ENCODE measurements around the gene CBFB. TPM values are rescaled to one million over a fixed set of nuclear protein-coding genes. Genes with fewer than 3 reads are reported as not detected.
A peak's percentile ranks its signal among the peaks of the same experiment; 100 is the strongest.

The CBFB gene
- total and polyA plus RNA-seq, 9 of the 15 experiments (the other 6 are each of a cell fraction or from before 2014, with no cell fraction given): 22.0 to 112 (median 66.5) TPM

- H3K4me1 ChIP-seq (replicated peaks in 1 of 2; ENCODE audit: control insufficient read depth in 2 of 2, insufficient read depth in 2 of 2, low read length in 2 of 2): peaks cover 13% of the 10 kb centered on the region in 2 experiments
- H3K4me2 ChIP-seq (ENCODE audit: insufficient read depth, low read length): no peak overlapping the region
- H3K36me3 ChIP-seq (ENCODE audit: control insufficient read depth, insufficient read depth, low read length): peaks cover 24% of the 10 kb centered on the region
- no peaks in the 10 kb centered on the region for H3K27me3 ChIP-seq (ENCODE audit: control insufficient read depth in 2 of 2, insufficient read depth in 2 of 2, low read length in 2 of 2)
- no peaks in the 10 kb centered on the region for H3K9me3 ChIP-seq (replicated peaks; ENCODE audit: control insufficient read depth, insufficient read depth, low read depth, low read length)
- ATAC-seq (no peak), FAIRE-seq (no peak), DNase-seq (ENCODE audit: extremely low read depth in 1 of 4, low spot score in 3 of 4) (no peak)
- peaks cover 42% of the 10 kb centered on the region for H3K79me2 ChIP-seq (ENCODE audit: control insufficient read depth, insufficient read depth, low read length)
- BruUV-seq (replicated peaks): no TSS peak
- peaks cover 4% of the 10 kb centered on the region for H4K20me1 ChIP-seq (replicated peaks; ENCODE audit: control insufficient read depth, insufficient read depth, low read length)
- H3K4me3 ChIP-seq: no peak overlapping the region
- POLR2A ChIA-PET: interaction anchor here (0.6 to 5.0 kb wide), 5 partner anchors 11 to 19 kb away, joined by 3 to 28 read pairs (median 3); no protein-coding TSS in a partner anchor
- no peaks in the 10 kb centered on the region for H3K9me1 ChIP-seq (ENCODE audit: control insufficient read depth, insufficient read depth, low read length)
- H3K27ac ChIP-seq (ENCODE audit: extremely low read depth, low read depth, low read length): no peak overlapping the region
- CTCF ChIA-PET (ENCODE audit: low intra/inter-chr PET ratio): no interaction called here
- TF ChIP-seq TFAM (CRISPR knock-in tag; conservative IDR thresholded peaks at IDR 0.05) (no peak), LARP7 (IDR thresholded peaks at IDR 0.05) (no peak), ZBTB5 (IDR thresholded peaks at IDR 0.05) (no peak), ATF3 (IDR thresholded peaks at IDR 0.05) (no peak), ATF3 (CRISPR knock-in tag; conservative IDR thresholded peaks at IDR 0.05) (no peak), ZNF445 (CRISPR knock-in tag; IDR thresholded peaks at IDR 0.05; ENCODE audit: low read depth) (no peak), SP2 (IDR thresholded peaks at IDR 0.05; ENCODE audit: extremely low read depth, low read depth, low read length, poor library complexity, severe bottlenecking) (no peak), ZNF277 (CRISPR knock-in tag; IDR thresholded peaks at IDR 0.05; ENCODE audit: borderline replicate concordance) (no peak), ZFX (CRISPR knock-in tag; IDR thresholded peaks at IDR 0.05) (no peak)
- intact Hi-C loops (cut with micrococcal nuclease) (no loop called here), in situ Hi-C loops (cut with MboI) (no loop called here)
- 88% methylated on average over 4 of the region's 4 CpGs for WGBS (ENCODE audit: insufficient coverage, low coverage, missing lambda C conversion rate)
- H2AFZ ChIP-seq (ENCODE audit: low read depth, low read length): no peak overlapping the region
- H3K9ac ChIP-seq (ENCODE audit: insufficient read depth in 1 of 2, low read depth in 2 of 2, low read length in 2 of 2): peak overlapping the region in 1 of 2 experiments; percentile 13; a peak in 1 of 4 replicates
Measured at GRCh38 chr16:67053767-67054334, 24.9 kb downstream of the CBFB start.
